Measurements from ENCODE around the gene FAHD2B. TPM values are rescaled to one million over a fixed set of nuclear protein-coding genes. Genes with fewer than 3 reads are reported as not detected.
"Not testable (repeated sequence)": the region's sequence is repeated elsewhere in the genome, so short reads cannot be mapped to it uniquely, and the experiment has no call there.

The FAHD2B gene
- total RNA-seq, 4 donors from 2014 or later: 14.6 to 24.2 (median 20.0) TPM

- Histone ChIP-seq H3K9me3 (no peaks in the 10 kb centered on the region), H3K27me3 (no peaks in the 10 kb centered on the region), H3K36me3 (peaks cover 0 to 3% (median 0%) of the 10 kb centered on the region in 4 donors), H3K4me1 (peaks cover 7 to 20% (median 13%) of the 10 kb centered on the region in 4 donors), H3K27ac (replicated peaks in 1 of 4) (peak overlapping the region; percentile 75 to 82 (median 78)), H3K4me3 (peak overlapping the region; percentile 50 to 60 (median 53))
- WGBS: 84% methylated on average over 12 of the region's 12 CpGs
- intact Hi-C loops (cut with DNase I): no loop called here
- TF ChIP-seq POLR2AphosphoS5 (IDR thresholded peaks at IDR 0.05) (no peak), CTCF (IDR thresholded peaks at IDR 0.05) (no peak), POLR2A (IDR thresholded peaks at IDR 0.05; ENCODE audit: low read depth) (no peak), EP300 (IDR thresholded peaks at IDR 0.05) (no peak)
- no peak for DNase-seq (ENCODE audit: extremely low spot score)
Measured at GRCh38 chr2:97095661-97096060, 979 bp upstream of the FAHD2B start.

GRCh38 chr2:97093983-97094771 lies 505 bp downstream of the FAHD2B start:
- H3K4me3 ChIP-seq: peak overlapping the region; percentile 50 to 60 (median 53)
- H3K27me3 ChIP-seq; H3K36me3 ChIP-seq; H3K9me3 ChIP-seq; intact Hi-C loops (cut with DNase I); DNase-seq (ENCODE audit: extremely low spot score): not testable (repeated sequence)
- WGBS: no CpG with 5 or more reads among the region's 33 CpGs
- peak overlapping the region; percentile 36 to 82 (median 78) for H3K27ac ChIP-seq (replicated peaks in 1 of 4)
- peaks cover 7 to 20% (median 13%) of the 10 kb centered on the region in 4 donors for H3K4me1 ChIP-seq

GRCh38 chr2:97092946-97093345 lies 1.7 kb downstream of the FAHD2B start:
- H3K27me3 ChIP-seq; intact Hi-C loops (cut with DNase I); H3K4me3 ChIP-seq; DNase-seq (ENCODE audit: extremely low spot score); H3K9me3 ChIP-seq: not testable (repeated sequence)
- Histone ChIP-seq H3K4me1 (peaks cover 7 to 20% (median 13%) of the 10 kb centered on the region in 4 donors), H3K27ac (replicated peaks in 1 of 4) (peak overlapping the region in 1 of 4 donors; percentile 36), H3K36me3 (peaks cover 0 to 12% (median 1%) of the 10 kb centered on the region in 4 donors)
- WGBS: 69% methylated on average over 2 of the region's 2 CpGs

- H3K36me3 ChIP-seq: peaks cover 0 to 13% (median 6%) of the 10 kb centered on the region in 4 donors
- H3K9me3 ChIP-seq; H3K4me3 ChIP-seq; H3K27me3 ChIP-seq; DNase-seq (ENCODE audit: extremely low spot score); H3K27ac ChIP-seq (replicated peaks in 1 of 4); H3K4me1 ChIP-seq; intact Hi-C loops (cut with DNase I): not testable (repeated sequence)
- 92% methylated on average over 1 of the region's 1 CpG for WGBS
Measured at GRCh38 chr2:97088706-97089105, 6.0 kb downstream of the FAHD2B start.

- H3K4me1 ChIP-seq; H3K27me3 ChIP-seq; H3K27ac ChIP-seq (replicated peaks in 1 of 4); H3K9me3 ChIP-seq; DNase-seq (ENCODE audit: extremely low spot score); intact Hi-C loops (cut with DNase I); H3K4me3 ChIP-seq: not testable (repeated sequence)
- H3K36me3 ChIP-seq: peaks cover 0 to 12% (median 6%) of the 10 kb centered on the region in 4 donors
- 88% methylated on average over 1 of the region's 7 CpGs for WGBS
Measured at GRCh38 chr2:97085093-97085492, 9.6 kb downstream of the FAHD2B start.

GRCh38 chr2:97083516-97083915 lies 11.2 kb downstream of the FAHD2B start:
- H3K9me3 ChIP-seq; H3K27me3 ChIP-seq; DNase-seq (ENCODE audit: extremely low spot score); H3K27ac ChIP-seq (replicated peaks in 1 of 4); H3K4me1 ChIP-seq; intact Hi-C loops (cut with DNase I); H3K4me3 ChIP-seq: not testable (repeated sequence)
- H3K36me3 ChIP-seq: peaks cover 0 to 11% (median 6%) of the 10 kb centered on the region in 4 donors
- 94% methylated on average over 7 of the region's 7 CpGs for WGBS

GRCh38 chr2:97082206-97082605 lies 12.5 kb downstream of the FAHD2B start:
- H3K9me3 ChIP-seq; H3K4me3 ChIP-seq; H3K27ac ChIP-seq (replicated peaks in 1 of 4); H3K4me1 ChIP-seq; intact Hi-C loops (cut with DNase I); DNase-seq (ENCODE audit: extremely low spot score); H3K27me3 ChIP-seq; H3K36me3 ChIP-seq: not testable (repeated sequence)
- no CpG with 5 or more reads among the region's 9 CpGs for WGBS

GRCh38 chr2:97080855-97081254 lies 13.8 kb downstream of the FAHD2B start:
- intact Hi-C loops (cut with DNase I); H3K9me3 ChIP-seq; DNase-seq (ENCODE audit: extremely low spot score); H3K27me3 ChIP-seq; H3K4me1 ChIP-seq; H3K4me3 ChIP-seq; H3K27ac ChIP-seq (replicated peaks in 1 of 4); H3K36me3 ChIP-seq: not testable (repeated sequence)
- 91% methylated on average over 4 of the region's 10 CpGs for WGBS

GRCh38 chr2:97077213-97077612 lies 17.5 kb downstream of the FAHD2B start:
- H3K27me3 ChIP-seq; H3K4me3 ChIP-seq; H3K4me1 ChIP-seq; H3K36me3 ChIP-seq; H3K27ac ChIP-seq (replicated peaks in 1 of 4); DNase-seq (ENCODE audit: extremely low spot score); H3K9me3 ChIP-seq; intact Hi-C loops (cut with DNase I): not testable (repeated sequence)
- 85% methylated on average over 8 of the region's 8 CpGs for WGBS

GRCh38 chr2:97070915-97071314 lies 23.8 kb downstream of the FAHD2B start:
- intact Hi-C loops (cut with DNase I); DNase-seq (ENCODE audit: extremely low spot score); H3K27me3 ChIP-seq; H3K4me3 ChIP-seq; H3K4me1 ChIP-seq; H3K36me3 ChIP-seq; H3K27ac ChIP-seq (replicated peaks in 1 of 4); H3K9me3 ChIP-seq: not testable (repeated sequence)
- 44% methylated on average over 1 of the region's 3 CpGs for WGBS

GRCh38 chr2:97068722-97069121 lies 26.0 kb downstream of the FAHD2B start:
- H3K27me3 ChIP-seq; H3K4me3 ChIP-seq; H3K36me3 ChIP-seq; intact Hi-C loops (cut with DNase I); H3K4me1 ChIP-seq; H3K27ac ChIP-seq (replicated peaks in 1 of 4); H3K9me3 ChIP-seq: not testable (repeated sequence)
- DNase-seq (ENCODE audit: extremely low spot score): peak; percentile 17
- WGBS: no CpG with 5 or more reads among the region's 5 CpGs

Data from esophagus muscularis mucosa (tissue), 4 donors.